ENCODE results near the gene ENC1.

The ENC1 gene

GRCh38 chr5:74603376-74603775 lies 37.2 kb downstream of the ENC1 start:
- no peak for DNase-seq

GRCh38 chr5:74599148-74599547 lies 41.4 kb downstream of the ENC1 start:
- DNase-seq: no peak

- no peak for DNase-seq
Observed at GRCh38 chr5:74598731-74599130, 41.8 kb downstream of the ENC1 start.

GRCh38 chr5:74596927-74597326 lies 43.6 kb downstream of the ENC1 start:
- DNase-seq: no peak

DNA sequence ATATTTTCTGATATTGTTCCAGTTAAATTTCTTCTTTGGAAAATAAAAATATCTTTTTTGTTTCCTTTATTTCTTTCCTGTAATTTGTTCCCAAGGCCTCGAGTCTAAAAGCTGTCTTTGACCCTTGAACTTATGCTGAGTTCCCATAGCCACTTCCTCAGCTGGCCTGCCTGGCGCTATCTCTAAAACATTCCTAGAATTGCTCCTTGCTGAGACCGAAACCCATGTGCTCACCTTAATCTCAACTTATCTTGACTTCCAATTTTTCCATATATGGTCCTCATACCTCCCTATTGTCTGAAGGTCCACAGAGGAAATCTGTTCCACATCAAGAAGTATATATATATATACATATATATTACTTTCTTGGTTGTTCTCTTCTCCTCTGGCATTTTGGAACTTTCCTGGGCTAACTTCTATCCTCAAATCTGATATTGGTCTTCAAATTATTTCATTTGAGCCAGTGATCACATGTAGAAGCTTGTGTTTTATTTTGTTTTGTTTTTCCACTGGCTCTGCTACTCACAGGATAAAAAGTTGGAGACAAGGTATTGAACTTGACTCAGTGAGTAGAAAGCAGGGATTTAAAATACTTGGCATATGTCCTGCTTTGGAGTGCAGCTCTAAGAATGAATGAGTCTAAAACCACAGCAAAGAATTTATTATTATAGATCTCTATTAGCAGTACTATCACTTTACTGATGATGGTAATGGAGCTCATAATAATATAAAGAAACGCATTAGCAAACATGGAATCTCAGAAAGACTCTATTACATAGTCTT lies 45.2 kb downstream of the ENC1 start:
- no peak for DNase-seq

- DNase-seq: no peak
Observed at GRCh38 chr5:74594137-74595040, 46.1 kb downstream of the ENC1 start.

DNA sequence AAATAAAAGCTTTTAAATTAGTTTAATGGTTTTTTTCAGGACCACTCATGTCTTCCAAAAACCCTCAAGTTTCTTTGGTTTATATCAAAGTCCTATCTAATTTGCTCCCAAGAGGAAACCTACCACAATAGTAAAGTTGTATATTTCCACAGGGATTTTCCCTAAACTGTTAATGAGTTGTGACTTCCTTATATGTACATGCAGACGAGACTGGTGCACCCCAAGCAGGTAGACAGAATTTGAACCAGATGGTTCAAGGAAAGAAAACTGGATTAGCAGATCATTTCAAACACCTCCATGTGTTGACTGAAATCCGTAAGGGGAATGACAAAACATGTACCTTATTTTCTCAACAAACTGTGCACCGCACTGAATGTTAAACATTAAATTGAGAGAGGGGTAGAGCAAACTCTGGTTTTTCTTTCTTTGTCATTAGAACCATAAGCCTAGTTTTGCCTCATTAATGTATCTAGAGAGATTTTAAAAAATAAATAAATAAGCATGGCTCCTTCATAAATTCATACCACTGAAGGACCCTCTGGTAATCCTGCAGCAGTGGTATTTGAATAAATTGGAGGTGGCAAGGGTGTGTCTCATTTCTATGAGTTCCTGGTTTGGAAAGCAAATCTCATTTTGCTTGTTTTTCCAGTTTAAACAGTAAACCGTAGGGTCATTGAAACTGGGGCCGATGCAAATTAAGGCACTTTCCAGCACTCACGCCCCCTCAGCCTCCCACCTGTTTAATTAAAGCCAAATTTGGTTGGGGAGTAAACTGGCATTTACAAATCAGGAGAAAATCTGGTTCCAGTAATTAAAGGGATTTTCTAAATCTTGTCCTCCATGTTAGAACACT lies 51.1 kb downstream of the ENC1 start:
- no peak for DNase-seq

DNA sequence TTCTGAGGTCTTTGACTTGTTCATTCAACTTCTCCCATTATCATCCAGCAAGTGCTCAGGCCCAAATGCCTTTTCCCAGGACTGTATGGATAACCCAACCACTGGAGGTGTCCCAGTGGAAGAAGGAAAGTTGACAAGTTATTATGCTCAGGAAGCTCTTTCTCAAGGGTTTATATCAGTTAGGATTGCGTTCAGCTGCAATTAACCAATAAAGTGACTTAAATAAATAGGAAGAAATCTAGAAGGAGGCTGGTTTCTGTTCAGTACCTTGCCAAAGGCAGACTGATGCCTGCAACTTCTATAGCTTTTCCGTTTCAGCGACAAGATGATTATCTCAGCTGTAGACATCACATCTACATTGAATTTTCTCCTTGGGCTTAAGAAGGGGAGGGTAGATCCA lies 52.1 kb downstream of the ENC1 start:
- no peak for DNase-seq

DNA sequence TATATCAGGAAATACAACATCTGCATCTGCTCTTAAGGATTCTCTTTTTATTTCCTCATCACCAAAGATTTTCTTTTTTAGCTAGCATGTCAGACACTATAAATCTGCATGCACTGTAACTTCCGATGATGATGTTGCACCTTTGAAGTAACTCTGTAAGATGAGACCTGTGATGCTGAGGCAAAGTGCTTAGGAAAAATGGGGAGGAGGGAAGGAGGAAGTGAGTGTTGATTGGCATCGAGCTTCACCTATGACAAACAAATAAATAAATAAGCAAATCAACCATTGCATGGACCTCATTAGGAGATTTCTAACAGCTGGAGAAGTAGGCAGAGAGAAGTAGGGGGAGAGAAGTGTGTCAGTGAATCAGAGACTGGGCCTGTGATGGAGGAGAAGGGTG lies 52.6 kb downstream of the ENC1 start:
- DNase-seq: no peak

- no peak for DNase-seq
Observed at GRCh38 chr5:74587300-74587699, 53.2 kb downstream of the ENC1 start.

DNA sequence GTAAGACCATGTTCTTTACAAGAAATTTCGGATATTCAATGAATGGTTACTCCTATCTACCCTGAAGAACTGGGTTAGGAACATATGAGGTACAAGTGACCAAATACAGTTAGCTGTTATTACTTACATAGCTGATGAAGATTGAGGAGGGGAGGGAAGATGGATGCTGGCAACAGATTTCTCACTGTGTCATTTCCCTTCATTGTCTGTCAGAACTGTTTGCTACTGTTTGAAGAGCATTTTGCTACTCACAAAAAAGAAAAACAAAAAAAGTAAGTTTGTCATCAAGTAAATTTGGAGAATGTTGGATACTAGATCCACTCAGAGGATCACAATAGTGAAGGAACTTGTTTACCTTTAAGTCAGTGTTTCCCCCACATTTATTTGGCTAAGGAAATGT lies 53.7 kb downstream of the ENC1 start:
- no peak for DNase-seq

GRCh38 chr5:74582853-74583252 lies 57.7 kb downstream of the ENC1 start:
- DNase-seq: no peak

- DNase-seq: no peak
Observed at GRCh38 chr5:74581988-74582365, 58.6 kb downstream of the ENC1 start.

DNA sequence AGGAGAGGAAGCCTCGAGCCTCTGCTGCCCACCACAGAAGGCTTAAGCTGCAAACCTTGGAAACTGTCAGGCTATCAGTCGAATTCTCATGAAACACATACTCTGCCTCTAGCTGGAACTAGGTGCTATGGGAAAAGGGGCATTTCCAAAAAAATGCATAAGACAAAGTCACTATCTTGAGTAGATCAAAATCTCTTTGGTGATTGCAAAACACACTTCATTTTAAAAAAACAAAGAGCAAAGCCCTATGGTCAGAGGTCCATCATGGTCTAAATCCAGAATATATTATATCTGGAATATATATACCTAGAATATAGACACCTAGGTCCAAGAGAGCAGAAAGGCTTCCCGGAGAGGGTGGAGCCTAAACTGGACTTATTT lies 59.8 kb downstream of the ENC1 start:
- no peak for DNase-seq

GRCh38 chr5:74579215-74579614 lies 61.3 kb downstream of the ENC1 start:
- DNase-seq: peak; percentile 72

- no peak for DNase-seq
Observed at GRCh38 chr5:74578356-74579044, 62.0 kb downstream of the ENC1 start.

Measured in activated CD8-positive, alpha-beta memory T cell treated with anti-CD3 and anti-CD28 coated beads, Interleukin-2, amount 50 U/mL, for 48 hours (primary cell).